DND-41 (cell line): ENCODE data around the gene MAP7.

Experiments
- EZH2 ChIP-seq: IDR thresholded peaks from 3 replicates; pipeline ENCODE4 v1.6.1; 2012; ENCODE audit warnings: borderline replicate concordance, low read depth, mild to moderate bottlenecking, moderate library complexity, low read length, inconsistent platforms; ENCODE audit not compliant: severe bottlenecking
- TF ChIP-seq, protein P1 (sequence below): IDR thresholded peaks from 2 replicates; pipeline ENCODE4 v1.5.1; 2012; ENCODE audit warnings: borderline replicate concordance, low read length, moderate library complexity, mild to moderate bottlenecking; ENCODE audit not compliant: poor library complexity, severe bottlenecking; ENCODE audit errors: extremely low read depth

- TF ChIP-seq, protein P1, sequence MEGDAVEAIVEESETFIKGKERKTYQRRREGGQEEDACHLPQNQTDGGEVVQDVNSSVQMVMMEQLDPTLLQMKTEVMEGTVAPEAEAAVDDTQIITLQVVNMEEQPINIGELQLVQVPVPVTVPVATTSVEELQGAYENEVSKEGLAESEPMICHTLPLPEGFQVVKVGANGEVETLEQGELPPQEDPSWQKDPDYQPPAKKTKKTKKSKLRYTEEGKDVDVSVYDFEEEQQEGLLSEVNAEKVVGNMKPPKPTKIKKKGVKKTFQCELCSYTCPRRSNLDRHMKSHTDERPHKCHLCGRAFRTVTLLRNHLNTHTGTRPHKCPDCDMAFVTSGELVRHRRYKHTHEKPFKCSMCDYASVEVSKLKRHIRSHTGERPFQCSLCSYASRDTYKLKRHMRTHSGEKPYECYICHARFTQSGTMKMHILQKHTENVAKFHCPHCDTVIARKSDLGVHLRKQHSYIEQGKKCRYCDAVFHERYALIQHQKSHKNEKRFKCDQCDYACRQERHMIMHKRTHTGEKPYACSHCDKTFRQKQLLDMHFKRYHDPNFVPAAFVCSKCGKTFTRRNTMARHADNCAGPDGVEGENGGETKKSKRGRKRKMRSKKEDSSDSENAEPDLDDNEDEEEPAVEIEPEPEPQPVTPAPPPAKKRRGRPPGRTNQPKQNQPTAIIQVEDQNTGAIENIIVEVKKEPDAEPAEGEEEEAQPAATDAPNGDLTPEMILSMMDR, result no peak
- no peak for TF ChIP-seq EZH2
Observed at GRCh38 chr6:136511397-136511796, 38.8 kb downstream of the MAP7 start.
